Keratinocyte (primary cell): ENCODE measurements around the gene PTPRD. TPM values are rescaled to one million over a fixed set of nuclear protein-coding genes. Genes with fewer than 3 reads are reported as not detected.

Experiments
- DNase-seq: peaks from one replicate; pipeline ENCODE4 v3.0.0-alpha.2; 2011; ENCODE audit warnings: low read depth, missing footprints, low spot score
- FAIRE-seq: peaks from 2 replicates; lab custom pipeline; 2011; peaks lifted over from hg19 to GRCh38; lab: Jason Lieb, UNC
- H2AFZ ChIP-seq: 2 replicates; pipeline ENCODE4 v1.6.0; 2012; ENCODE audit warnings: low read length, control low read depth, inconsistent platforms; ENCODE audit not compliant: control insufficient read depth
- H3K27ac ChIP-seq: 2 replicates; pipeline ENCODE4 v1.5.1; 2011; ENCODE audit warnings: low read length; ENCODE audit not compliant: control insufficient read depth, insufficient read depth
- H3K27me3 ChIP-seq: 3 replicates; pipeline ENCODE4 v1.6.0; 2011; ENCODE audit warnings: low read length; ENCODE audit not compliant: control insufficient read depth, insufficient read depth; ENCODE audit errors: extremely low read depth
- H3K36me3 ChIP-seq, 2 experiments: 2 replicates in 1 of 2; 3 replicates in 1 of 2; pipeline ENCODE4 v1.5.1; 2011; ENCODE audit warnings: low read length in 2 of 2, mild to moderate bottlenecking in 1 of 2; ENCODE audit not compliant: control insufficient read depth in 2 of 2, insufficient read depth in 2 of 2; ENCODE audit errors: extremely low read depth in 1 of 2
- H3K4me1 ChIP-seq: 3 replicates; pipeline ENCODE4 v1.5.1; 2011; ENCODE audit warnings: low read length; ENCODE audit not compliant: control insufficient read depth, insufficient read depth; ENCODE audit errors: extremely low read depth
- H3K4me2 ChIP-seq: 3 replicates; pipeline ENCODE4 v1.6.0; 2011; ENCODE audit warnings: low read depth, low read length; ENCODE audit not compliant: control insufficient read depth, insufficient read depth; ENCODE audit errors: extremely low read depth
- H3K4me3 ChIP-seq, 3 experiments: fragments of 200-600 bp in 1 of 3; sonication (generic) in 1 of 3; 2 replicates in 2 of 3; 3 replicates in 1 of 3; pipeline ENCODE4 v1.5.1; 2011 to 2016; ENCODE audit warnings: low read length in 3 of 3, mild to moderate bottlenecking in 3 of 3, control low read depth in 2 of 3, inconsistent platforms in 1 of 3, low read depth in 1 of 3, mixed read lengths in 1 of 3, mixed run types in 1 of 3, moderate library complexity in 1 of 3; ENCODE audit not compliant: control insufficient read depth in 2 of 3, insufficient read depth in 2 of 3; ENCODE audit errors: extremely low read depth in 1 of 3
- H3K79me2 ChIP-seq: 2 replicates; pipeline ENCODE4 v1.6.0; 2012; ENCODE audit warnings: low read length; ENCODE audit not compliant: control insufficient read depth, insufficient read depth
- H3K9ac ChIP-seq: 3 replicates; pipeline ENCODE4 v1.6.0; 2011; ENCODE audit warnings: low read length; ENCODE audit not compliant: control insufficient read depth, insufficient read depth; ENCODE audit errors: extremely low read depth
- H3K9me1 ChIP-seq: 3 replicates; pipeline ENCODE4 v1.6.0; 2011; ENCODE audit warnings: low read length; ENCODE audit not compliant: control insufficient read depth, insufficient read depth; ENCODE audit errors: extremely low read depth
- H3K9me3 ChIP-seq: 2 replicates; pipeline ENCODE4 v1.5.1; 2012; ENCODE audit warnings: low read depth, low read length; ENCODE audit not compliant: control insufficient read depth
- H4K20me1 ChIP-seq: 3 replicates; pipeline ENCODE4 v1.6.0; 2011; ENCODE audit warnings: low read length; ENCODE audit not compliant: control insufficient read depth, insufficient read depth; ENCODE audit errors: extremely low read depth
- CTCF ChIP-seq, 3 experiments: IDR thresholded peaks in 1 of 3; conservative IDR thresholded peaks in 1 of 3; optimal IDR thresholded peaks in 1 of 3; 2 replicates in 2 of 3; 3 replicates in 1 of 3; pipeline versions ENCODE3 to v1.5.1; 2011; ENCODE audit warnings: low read length in 3 of 3, mild to moderate bottlenecking in 3 of 3, moderate library complexity in 2 of 3, control low read depth in 1 of 3, inconsistent platforms in 1 of 3; ENCODE audit not compliant: insufficient read depth in 2 of 3; ENCODE audit errors: extremely low read depth in 1 of 3
- EZH2 ChIP-seq: IDR thresholded peaks from one replicate; pipeline ENCODE4 v1.6.1; 2012; ENCODE audit warnings: inconsistent platforms, mild to moderate bottlenecking, low read length, moderate library complexity
- dilution Hi-C: fragments of 300-500 bp; cut with MboI; formaldehyde crosslinking; loops from one replicate; pipeline ENCODE4 v1.7.0; 2020; ENCODE audit warnings: low sequenced_read_pairs; ENCODE audit not compliant: extremely low pct_ligation_motif_present
- polyA plus RNA-seq, 5 experiments: library from polyadenylated mRNA; depleted of rRNA in 3 of 5; stranded (reverse) in 3 of 5; stranded (forward) in 1 of 5; unstranded in 1 of 5; fragments of >200 nt; gene quantifications; 1 replicate in 1 of 5; 2 replicates in 3 of 5; 3 replicates in 1 of 5; pipeline versions ENCODE4 v1.2.1 to v1.2.3, GENCODE V29; 2011 to 2012; ENCODE audit warnings: missing spikeins in 2 of 5, low read depth in 1 of 5, low replicate concordance in 1 of 5

PTPRD gene
- polyA plus RNA-seq, 1 donor (not counting 4 experiments of a cell fraction or from before 2014, with no cell fraction given) = 0.10 TPM

DNA sequence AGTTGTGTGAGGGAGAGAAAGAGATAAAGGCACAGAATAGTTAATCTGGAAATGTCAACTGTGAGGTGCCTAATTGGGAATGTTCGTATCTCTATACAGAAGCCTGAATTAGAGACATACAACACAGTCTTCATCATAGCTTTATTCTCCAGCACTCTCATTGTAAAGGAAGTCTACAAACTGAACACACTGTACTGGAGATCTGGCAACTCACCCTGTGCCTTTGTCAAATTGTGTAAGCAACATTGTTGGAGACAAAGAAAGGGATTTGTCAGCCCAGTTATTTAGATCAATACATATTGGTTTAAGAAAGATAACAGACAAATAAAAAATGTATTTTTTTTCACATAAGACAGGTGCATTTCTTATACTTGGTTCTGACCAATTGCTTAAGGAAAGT lies 1980.3 kb downstream of the PTPRD start:
- Histone ChIP-seq H3K36me3 (no peaks in the 10 kb centered on the region), H3K27ac (no peak overlapping the region), H2AFZ (no peak overlapping the region), H3K4me2 (no peak overlapping the region), H3K9ac (no peak overlapping the region), H3K79me2 (no peaks in the 10 kb centered on the region), H4K20me1 (no peaks in the 10 kb centered on the region), H3K9me3 (no peaks in the 10 kb centered on the region), H3K4me3 (no peak overlapping the region), H3K4me1 (peaks cover 11% of the 10 kb centered on the region), H3K27me3 (no peaks in the 10 kb centered on the region), H3K9me1 (no peaks in the 10 kb centered on the region)
- DNase-seq (no peak), FAIRE-seq (no peak)
- TF ChIP-seq CTCF (optimal IDR thresholded peaks at IDR 0.05 in 1 of 3, IDR thresholded peaks at IDR 0.05 in 1 of 3, conservative IDR thresholded peaks at IDR 0.05 in 1 of 3; ENCODE audit: extremely low read depth in 1 of 3, insufficient read depth in 2 of 3, low read length in 3 of 3) (no peak), EZH2 (no peak)
- dilution Hi-C loops = no loop called here

- Histone ChIP-seq H3K9ac (no peak overlapping the region), H3K4me1 (peaks cover 11% of the 10 kb centered on the region), H3K36me3 (no peaks in the 10 kb centered on the region), H3K79me2 (no peaks in the 10 kb centered on the region), H3K4me2 (peak overlapping the region; percentile 28), H3K9me3 (no peaks in the 10 kb centered on the region), H3K27me3 (no peaks in the 10 kb centered on the region), H3K9me1 (no peaks in the 10 kb centered on the region), H3K27ac (peak overlapping the region; percentile 25), H4K20me1 (no peaks in the 10 kb centered on the region), H2AFZ (peak overlapping the region; percentile 32), H3K4me3 (no peak overlapping the region)
- TF ChIP-seq CTCF (optimal IDR thresholded peaks at IDR 0.05 in 1 of 3, IDR thresholded peaks at IDR 0.05 in 1 of 3, conservative IDR thresholded peaks at IDR 0.05 in 1 of 3; ENCODE audit: extremely low read depth in 1 of 3, insufficient read depth in 2 of 3, low read length in 3 of 3) = no peak
- no peak for TF ChIP-seq EZH2
- DNase-seq (no peak), FAIRE-seq (no peak)
- dilution Hi-C loops = no loop called here
Observed at GRCh38 chr9:8628791-8629190, 1984.0 kb downstream of the PTPRD start.
